Natural killer cell (primary cell): ENCODE results near the gene FAAP24. TPM values are rescaled to one million over a fixed set of nuclear protein-coding genes. Genes with fewer than 3 reads are reported as not detected.

Source experiments
- ATAC-seq, 3 donors: fragments of 150-1000 bp in 2 of 3; fragments of 200-7000 bp in 1 of 3; cut with Tn5 transposase; 1 replicate in 1 of 3; 2 replicates in 2 of 3; pipeline ENCODE4 v1.10.0; 2021; ENCODE audit warnings: mild to moderate bottlenecking in 2 of 3, moderate library complexity in 2 of 3
- DNase-seq, 2 donors: peaks; one replicate each; pipeline versions ENCODE4 v3.0.0 to v3.0.0-alpha.2; 2013 to 2021; ENCODE audit warnings: mixed read lengths in 1 of 2
- H3K27ac ChIP-seq: one replicate; pipeline ENCODE4 v1.5.1; 2013; ENCODE audit warnings: mild to moderate bottlenecking, low read length
- H3K27me3 ChIP-seq: one replicate; pipeline ENCODE4 v1.6.1; 2013; ENCODE audit warnings: low read length; ENCODE audit not compliant: control insufficient read depth, insufficient read depth
- H3K36me3 ChIP-seq: one replicate; pipeline ENCODE4 v1.6.1; 2013; ENCODE audit warnings: low read length; ENCODE audit not compliant: control insufficient read depth, insufficient read depth
- H3K4me1 ChIP-seq: one replicate; pipeline ENCODE4 v1.6.1; 2013; ENCODE audit warnings: low read length; ENCODE audit not compliant: control insufficient read depth, insufficient read depth
- H3K4me3 ChIP-seq: one replicate; pipeline ENCODE4 v1.5.1; 2013; ENCODE audit warnings: low read length
- H3K9me3 ChIP-seq: one replicate; pipeline ENCODE4 v1.6.1; 2013; ENCODE audit warnings: low read length; ENCODE audit not compliant: control insufficient read depth, insufficient read depth
- H3K27ac Mint-ChIP-seq, 2 donors: one replicate each; pipeline ENCODE4 v1.8.0; 2022; ENCODE audit warnings: mild to moderate bottlenecking in 2 of 2, mixed read lengths in 2 of 2, moderate library complexity in 1 of 2
- H3K27me3 Mint-ChIP-seq, 2 donors: one replicate each; pipeline ENCODE4 v1.8.0; 2022; ENCODE audit warnings: low read depth in 2 of 2, mixed read lengths in 2 of 2
- H3K36me3 Mint-ChIP-seq: one replicate; pipeline ENCODE4 v1.8.0; 2022; ENCODE audit warnings: mixed read lengths
- H3K4me1 Mint-ChIP-seq, 2 donors: one replicate each; pipeline ENCODE4 v1.8.0; 2022; ENCODE audit warnings: mixed read lengths in 2 of 2
- H3K4me3 Mint-ChIP-seq: one replicate; pipeline ENCODE4 v1.8.0; 2022; ENCODE audit warnings: mild to moderate bottlenecking, moderate library complexity, mixed read lengths
- H3K9me3 Mint-ChIP-seq, 2 donors: one replicate each; pipeline ENCODE4 v1.8.0; 2022; ENCODE audit warnings: mixed read lengths in 2 of 2
- CTCF ChIP-seq: fragments of 200-600 bp; IDR thresholded peaks from one replicate; pipeline ENCODE4 v1.8.0; 2022; ENCODE audit warnings: antibody characterized with exemption
- WGBS: methylation state at CpG from one replicate; pipeline ENCODE4 v1.1.7; 2013; ENCODE audit warnings: missing lambda C conversion rate; ENCODE audit not compliant: insufficient coverage; 5-methylcytosine and 5-hydroxymethylcytosine counted together
- intact Hi-C: fragments of 100-400 bp; cut with micrococcal nuclease; formaldehyde crosslinking; loops from one replicate; pipeline ENCODE4 v1.14.2; 2022
- total RNA-seq, 4 donors: library from RNA; stranded (reverse); fragments of 120-200 nt in 1 of 4; gene quantifications; one replicate each; pipeline versions ENCODE4 v1.2.3 to v1.2.4, GENCODE V29; 2013 to 2022

The FAAP24 gene
- total RNA-seq: 1 to 10 TPM; 1.8 to 4.1 (median 2.3) TPM
- total RNA-seq (2013): 2.0 TPM

- no peak for TF ChIP-seq CTCF
- WGBS: 2% methylated on average over 57 of the region's 57 CpGs
Observed at GRCh38 chr19:32971715-32972540, at the start of gene FAAP24, which contains the start of gene CEP89. Gene FAAP24, plus strand, starts transcription at chr19:32972242. Its CDS starts 955 bp downstream, at chr19:32973197. Gene CEP89, minus strand, starts transcription at chr19:32971958. Its CDS starts 84 bp downstream, at chr19:32971874.

GRCh38 chr19:32924200-32924599 lies 47.8 kb upstream of the FAAP24 start:
- intact Hi-C loops: no loop called here
- Histone ChIP-seq H3K4me3 (no peak overlapping the region), H3K36me3 (peaks cover 5% of the 10 kb centered on the region), H3K27me3 (no peaks in the 10 kb centered on the region), H3K27ac (no peak overlapping the region), H3K4me1 (no peaks in the 10 kb centered on the region), H3K9me3 (peaks cover 3% of the 10 kb centered on the region)
- H3K27ac Mint-ChIP-seq: no peak overlapping the region
- H3K36me3 Mint-ChIP-seq: peaks cover 13% of the 10 kb centered on the region
- DNase-seq (no peak), ATAC-seq (no peak)
- WGBS: 99% methylated on average over 6 of the region's 6 CpGs
- peaks cover 2 to 4% of the 10 kb centered on the region in 2 donors for H3K9me3 Mint-ChIP-seq
- H3K4me3 Mint-ChIP-seq: no peak overlapping the region
- no peaks in the 10 kb centered on the region for H3K27me3 Mint-ChIP-seq
- no peaks in the 10 kb centered on the region for H3K4me1 Mint-ChIP-seq
- TF ChIP-seq CTCF: no peak

More at GRCh38 chr19:32971715-32972540, at the start of gene FAAP24, which contains the start of gene CEP89:
- Histone ChIP-seq H3K4me1 (peaks cover 14% of the 10 kb centered on the region), H3K9me3 (no peaks in the 10 kb centered on the region), H3K27ac (peak within 1 kb of the TSS; percentile 85), H3K36me3 (no peaks in the 10 kb centered on the region), H3K4me3 (peak within 1 kb of the TSS; percentile 67), H3K27me3 (no peaks in the 10 kb centered on the region)
- peak within 1 kb of the TSS; percentile 91 to 94 for H3K27ac Mint-ChIP-seq
- no peaks in the 10 kb centered on the region for H3K27me3 Mint-ChIP-seq
- no peaks in the 10 kb centered on the region for H3K9me3 Mint-ChIP-seq
- no peaks in the 10 kb centered on the region for H3K36me3 Mint-ChIP-seq
- H3K4me3 Mint-ChIP-seq: peak within 1 kb of the TSS; percentile 99
- peak; percentile 97 to 99 for DNase-seq
- intact Hi-C loops: loop anchor here (1.0 to 10.0 kb wide), 2 partner anchors 153 to 297 kb away; partner anchors contain the start of genes ANKRD27 and RGS9BP
- H3K4me1 Mint-ChIP-seq: peaks cover 0 to 16% of the 10 kb centered on the region in 2 donors
- ATAC-seq: peak; percentile 98 to 99 (median 98)

- peaks cover 3% of the 10 kb centered on the region for H3K9me3 ChIP-seq
- no peak for ATAC-seq
- peaks cover 2 to 4% of the 10 kb centered on the region in 2 donors for H3K9me3 Mint-ChIP-seq
- no peak overlapping the region for H3K4me3 ChIP-seq
- DNase-seq: no peak
- intact Hi-C loops: no loop called here
- H3K36me3 Mint-ChIP-seq: peaks cover 13% of the 10 kb centered on the region
- H3K4me3 Mint-ChIP-seq: no peak overlapping the region
- no peak overlapping the region for H3K27ac Mint-ChIP-seq
- WGBS: 88% methylated on average over 1 of the region's 2 CpGs
- peaks cover 15% of the 10 kb centered on the region for H3K36me3 ChIP-seq
- H3K27me3 Mint-ChIP-seq: no peaks in the 10 kb centered on the region
- H3K27me3 ChIP-seq: no peaks in the 10 kb centered on the region
- no peak overlapping the region for H3K27ac ChIP-seq
- no peak for TF ChIP-seq CTCF
- H3K4me1 ChIP-seq: no peaks in the 10 kb centered on the region
- H3K4me1 Mint-ChIP-seq: peaks cover 0 to 3% of the 10 kb centered on the region in 2 donors
Observed at GRCh38 chr19:32928806-32929205, 43.2 kb upstream of the FAAP24 start.
